Natural killer cell (primary cell): ENCODE measurements around the gene BMF. TPM values are rescaled to one million over a fixed set of nuclear protein-coding genes. Genes with fewer than 3 reads are reported as not detected.
"Not testable (repeated sequence)": the region's sequence is repeated elsewhere in the genome, so short reads cannot be mapped to it uniquely, and the experiment has no call there.

ENCODE experiments used
- ATAC-seq, 3 donors: fragments of 150-1000 bp in 2 of 3; fragments of 200-7000 bp in 1 of 3; cut with Tn5 transposase; 1 replicate in 1 of 3; 2 replicates in 2 of 3; pipeline ENCODE4 v1.10.0; 2021; ENCODE audit warnings: mild to moderate bottlenecking in 2 of 3, moderate library complexity in 2 of 3
- DNase-seq, 2 donors: peaks; one replicate each; pipeline versions ENCODE4 v3.0.0 to v3.0.0-alpha.2; 2013 to 2021; ENCODE audit warnings: mixed read lengths in 1 of 2
- H3K27ac ChIP-seq: one replicate; pipeline ENCODE4 v1.5.1; 2013; ENCODE audit warnings: mild to moderate bottlenecking, low read length
- H3K27me3 ChIP-seq: one replicate; pipeline ENCODE4 v1.6.1; 2013; ENCODE audit warnings: low read length; ENCODE audit not compliant: control insufficient read depth, insufficient read depth
- H3K36me3 ChIP-seq: one replicate; pipeline ENCODE4 v1.6.1; 2013; ENCODE audit warnings: low read length; ENCODE audit not compliant: control insufficient read depth, insufficient read depth
- H3K4me1 ChIP-seq: one replicate; pipeline ENCODE4 v1.6.1; 2013; ENCODE audit warnings: low read length; ENCODE audit not compliant: control insufficient read depth, insufficient read depth
- H3K4me3 ChIP-seq: one replicate; pipeline ENCODE4 v1.5.1; 2013; ENCODE audit warnings: low read length
- H3K9me3 ChIP-seq: one replicate; pipeline ENCODE4 v1.6.1; 2013; ENCODE audit warnings: low read length; ENCODE audit not compliant: control insufficient read depth, insufficient read depth
- H3K27ac Mint-ChIP-seq, 2 donors: one replicate each; pipeline ENCODE4 v1.8.0; 2022; ENCODE audit warnings: mild to moderate bottlenecking in 2 of 2, mixed read lengths in 2 of 2, moderate library complexity in 1 of 2
- H3K27me3 Mint-ChIP-seq, 2 donors: one replicate each; pipeline ENCODE4 v1.8.0; 2022; ENCODE audit warnings: low read depth in 2 of 2, mixed read lengths in 2 of 2
- H3K36me3 Mint-ChIP-seq: one replicate; pipeline ENCODE4 v1.8.0; 2022; ENCODE audit warnings: mixed read lengths
- H3K4me1 Mint-ChIP-seq, 2 donors: one replicate each; pipeline ENCODE4 v1.8.0; 2022; ENCODE audit warnings: mixed read lengths in 2 of 2
- H3K4me3 Mint-ChIP-seq: one replicate; pipeline ENCODE4 v1.8.0; 2022; ENCODE audit warnings: mild to moderate bottlenecking, moderate library complexity, mixed read lengths
- H3K9me3 Mint-ChIP-seq, 2 donors: one replicate each; pipeline ENCODE4 v1.8.0; 2022; ENCODE audit warnings: mixed read lengths in 2 of 2
- CTCF ChIP-seq: fragments of 200-600 bp; IDR thresholded peaks from one replicate; pipeline ENCODE4 v1.8.0; 2022; ENCODE audit warnings: antibody characterized with exemption
- WGBS: methylation state at CpG from one replicate; pipeline ENCODE4 v1.1.7; 2013; ENCODE audit warnings: missing lambda C conversion rate; ENCODE audit not compliant: insufficient coverage; 5-methylcytosine and 5-hydroxymethylcytosine counted together
- intact Hi-C: fragments of 100-400 bp; cut with micrococcal nuclease; formaldehyde crosslinking; loops from one replicate; pipeline ENCODE4 v1.14.2; 2022
- total RNA-seq, 4 donors: library from RNA; stranded (reverse); fragments of 120-200 nt in 1 of 4; gene quantifications; one replicate each; pipeline versions ENCODE4 v1.2.3 to v1.2.4, GENCODE V29; 2013 to 2022

The BMF gene
- total RNA-seq, 3 donors from 2014 or later (not counting 1 experiment from before 2014, with no cell fraction given) = 7.6 to 10.5 (median 9.8) TPM

- WGBS = 94% methylated on average over 4 of the region's 4 CpGs
- H3K27ac Mint-ChIP-seq = no peak overlapping the region
- Histone ChIP-seq H3K27me3 (no peaks in the 10 kb centered on the region), H3K27ac (no peak overlapping the region), H3K4me3 (no peak overlapping the region), H3K36me3 (no peaks in the 10 kb centered on the region), H3K9me3 (no peaks in the 10 kb centered on the region), H3K4me1 (no peaks in the 10 kb centered on the region)
- H3K27me3 Mint-ChIP-seq = peaks cover 10 to 11% of the 10 kb centered on the region in 2 donors
- ATAC-seq (no peak), DNase-seq (no peak)
- intact Hi-C loops = no loop called here
- H3K4me1 Mint-ChIP-seq = no peaks in the 10 kb centered on the region
- TF ChIP-seq CTCF = no peak
- no peaks in the 10 kb centered on the region for H3K36me3 Mint-ChIP-seq
- H3K9me3 Mint-ChIP-seq = no peaks in the 10 kb centered on the region
- no peak overlapping the region for H3K4me3 Mint-ChIP-seq
These were observed 37.4 kb upstream of the BMF start for GRCh38 chr15:40146037-40146436.

- Histone ChIP-seq H3K9me3 (no peaks in the 10 kb centered on the region), H3K27me3 (no peaks in the 10 kb centered on the region), H3K4me1 (no peaks in the 10 kb centered on the region), H3K27ac (no peak overlapping the region), H3K36me3 (no peaks in the 10 kb centered on the region), H3K4me3 (no peak overlapping the region)
- Mint-ChIP-seq H3K4me3 (no peak overlapping the region), H3K4me1 (no peaks in the 10 kb centered on the region), H3K27me3 (peaks cover 0 to 6% of the 10 kb centered on the region in 2 donors), H3K36me3 (no peaks in the 10 kb centered on the region), H3K9me3 (no peaks in the 10 kb centered on the region), H3K27ac (no peak overlapping the region)
- DNase-seq (no peak), ATAC-seq (no peak)
- intact Hi-C loops = no loop called here
- WGBS = 91% methylated on average over 5 of the region's 5 CpGs
- TF ChIP-seq CTCF = no peak
These were observed 33.7 kb upstream of the BMF start for GRCh38 chr15:40142428-40142827.

GRCh38 chr15:40138201-40138570 is 29.5 kb upstream of the BMF start:
- H3K27me3 Mint-ChIP-seq, H3K36me3 ChIP-seq, H3K27ac ChIP-seq, H3K4me3 Mint-ChIP-seq, intact Hi-C loops, H3K9me3 ChIP-seq, H3K36me3 Mint-ChIP-seq, H3K27me3 ChIP-seq, H3K27ac Mint-ChIP-seq, H3K4me3 ChIP-seq, H3K4me1 ChIP-seq, DNase-seq, ATAC-seq, H3K4me1 Mint-ChIP-seq, H3K9me3 Mint-ChIP-seq: not testable (repeated sequence)
- WGBS = 100% methylated on average over 1 of the region's 3 CpGs

GRCh38 chr15:40137303-40138200 is 28.9 kb upstream of the BMF start:
- H3K9me3 ChIP-seq = no peaks in the 10 kb centered on the region
- Mint-ChIP-seq H3K36me3 (no peaks in the 10 kb centered on the region), H3K4me3 (no peak overlapping the region), H3K27me3 (peaks cover 0 to 6% of the 10 kb centered on the region in 2 donors), H3K4me1 (no peaks in the 10 kb centered on the region), H3K9me3 (no peaks in the 10 kb centered on the region), H3K27ac (no peak overlapping the region)
- H3K4me1 ChIP-seq = no peaks in the 10 kb centered on the region
- 90% methylated on average over 11 of the region's 11 CpGs for WGBS
- intact Hi-C loops = no loop called here
- H3K36me3 ChIP-seq = no peaks in the 10 kb centered on the region
- DNase-seq (no peak), ATAC-seq (no peak)
- no peaks in the 10 kb centered on the region for H3K27me3 ChIP-seq
- H3K27ac ChIP-seq = no peak overlapping the region
- TF ChIP-seq CTCF = no peak
- no peak overlapping the region for H3K4me3 ChIP-seq
